GM12878 (cell line): ENCODE results near the gene TLE3. TPM values are rescaled to one million over a fixed set of nuclear protein-coding genes. Genes with fewer than 3 reads are reported as not detected.

Experiments
- ATAC-seq: fragments of 200-7000 bp; cut with Tn5 transposase; 3 replicates; pipeline ENCODE4 v1.9.1; 2020; ENCODE audit warnings: mild to moderate bottlenecking, moderate library complexity
- BruUV-seq: library from RNA; stranded (reverse); fragments of 400-500 nt; replicated peaks from 2 replicates; lab custom pipeline; 2021; lab: Mats Ljungman, UMichigan
- CTCF ChIA-PET: fragments of 300-600 bp; sonication (Branson Sonifier 250); formaldehyde crosslinking; extraction: SDS; loops from one replicate; lab custom pipeline; 2021; ENCODE audit warnings: inconsistent platforms; lab: Yijun Ruan, JAX
- POLR2A ChIA-PET: fragments of 350-600 bp; formaldehyde crosslinking; extraction: SDS; loops from one replicate; lab custom pipeline; 2021; ENCODE audit warnings: inconsistent platforms; lab: Charles Lee
- RAD21 ChIA-PET: fragments of 300-600 bp; sonication (Branson Sonifier 250); formaldehyde crosslinking; loops from one replicate; lab custom pipeline; 2023; ENCODE audit warnings: antibody characterized with exemption; ENCODE audit not compliant: unreplicated experiment; lab: Charles Lee
- SMC1A ChIA-PET: fragments of 300-600 bp; sonication (Branson Sonifier 250); formaldehyde crosslinking; loops from one replicate; lab custom pipeline; 2023; ENCODE audit not compliant: unreplicated experiment, uncharacterized antibody; lab: Charles Lee
- DNase-seq: peaks from one replicate; pipeline ENCODE4 v3.0.0-alpha.2; 2011; ENCODE audit warnings: low read depth, low spot score
- FAIRE-seq: peaks from 3 replicates; lab custom pipeline; 2011; peaks lifted over from hg19 to GRCh38; lab: Jason Lieb, UNC
- H2AFZ ChIP-seq: 2 replicates; pipeline ENCODE4 v1.6.0; 2011; ENCODE audit warnings: low read depth, low read length, control low read depth; ENCODE audit not compliant: control insufficient read depth
- H3K27ac ChIP-seq: 2 replicates; pipeline ENCODE4 v1.5.1; 2011; ENCODE audit warnings: control low read depth; ENCODE audit not compliant: control insufficient read depth, insufficient read depth
- H3K27me3 ChIP-seq, 2 experiments: replicated peaks in 1 of 2; 2 replicates each; pipeline versions ENCODE4 v1.6.0 to v1.6.1; 2011; ENCODE audit warnings: low read length in 1 of 2; ENCODE audit not compliant: control insufficient read depth in 2 of 2, insufficient read depth in 2 of 2
- H3K36me3 ChIP-seq, 2 experiments: 2 replicates each; pipeline ENCODE4 v1.5.1; 2011; ENCODE audit warnings: low read length in 1 of 2; ENCODE audit not compliant: control insufficient read depth in 2 of 2, insufficient read depth in 2 of 2
- H3K4me1 ChIP-seq: 2 replicates; pipeline ENCODE4 v1.6.1; 2011; ENCODE audit warnings: mild to moderate bottlenecking, low read length, moderate library complexity, mixed read lengths; ENCODE audit not compliant: control insufficient read depth, insufficient read depth
- H3K4me2 ChIP-seq: 2 replicates; pipeline ENCODE4 v1.6.0; 2011; ENCODE audit warnings: control low read depth; ENCODE audit not compliant: control insufficient read depth, insufficient read depth
- H3K4me3 ChIP-seq: fragments of 200-600 bp; sonication (generic); 2 replicates; pipeline ENCODE4 v1.5.1; 2016
- H3K79me2 ChIP-seq: 2 replicates; pipeline ENCODE4 v1.6.0; 2011; ENCODE audit warnings: low read length; ENCODE audit not compliant: control insufficient read depth, insufficient read depth
- H3K9ac ChIP-seq: 2 replicates; pipeline ENCODE4 v1.8.0; 2011; ENCODE audit warnings: low read length, control low read depth, mixed read lengths; ENCODE audit not compliant: control insufficient read depth, insufficient read depth
- H3K9me3 ChIP-seq: replicated peaks from 3 replicates; pipeline ENCODE4 v1.5.1; 2011; ENCODE audit warnings: mild to moderate bottlenecking, low read length; ENCODE audit not compliant: control insufficient read depth, insufficient read depth
- H4K20me1 ChIP-seq: 2 replicates; pipeline ENCODE4 v1.6.0; 2011; ENCODE audit not compliant: control insufficient read depth, insufficient read depth
- HCFC1 ChIP-seq: fragments of 150-350 bp; IDR thresholded peaks from 2 replicates; pipeline ENCODE4 v1.6.1; 2014; ENCODE audit warnings: low read length
- KDM1A ChIP-seq: fragments of 200-600 bp; sonication (generic); IDR thresholded peaks from 2 replicates; pipeline ENCODE4 v1.6.1; 2016; ENCODE audit warnings: borderline replicate concordance
- NBN ChIP-seq: fragments of 450-650 bp; IDR thresholded peaks from 2 replicates; pipeline ENCODE4 v1.6.1; 2016
- TCF7 ChIP-seq: IDR thresholded peaks from 2 replicates; pipeline ENCODE4 v1.6.1; 2014; ENCODE audit warnings: antibody characterized with exemption, borderline replicate concordance
- WRNIP1 ChIP-seq: IDR thresholded peaks from 2 replicates; pipeline ENCODE4 v1.6.1; 2011; ENCODE audit warnings: low read depth, low read length, improper control_type of control experiment, borderline replicate concordance
- WGBS: methylation state at CpG from one replicate; pipeline ENCODE4 v1.1.6; 2016; ENCODE audit warnings: low lambda C conversion rate; ENCODE audit not compliant: insufficient replicate concordance, insufficient coverage; ENCODE audit errors: missing lambda C conversion rate; 5-methylcytosine and 5-hydroxymethylcytosine counted together
- in situ Hi-C: fragments of 300-500 bp; cut with MboI; formaldehyde crosslinking; loops from 9 replicates; pipeline ENCODE4 v1.14.3; 2018; ENCODE audit warnings: mixed read lengths
- intact Hi-C: fragments of 100-400 bp; cut with micrococcal nuclease; formaldehyde crosslinking; loops from one replicate; pipeline ENCODE4 v1.14.2; 2022; ENCODE audit not compliant: unreplicated experiment
- polyA plus RNA-seq, 11 experiments: library from polyadenylated mRNA; depleted of rRNA in 4 of 11; unstranded in 6 of 11; stranded (reverse) in 5 of 11; fragments of >200 nt; fragmentation: Nextera tagmentation in 4 of 11; fragmentation: Illumina TruSeq in 1 of 11; extraction: Ambion mirVana in 4 of 11; extraction: Trizol in 1 of 11; gene quantifications; 1 replicate in 1 of 11; 2 replicates in 10 of 11; pipeline versions ENCODE4 v1.2.1 to v1.2.3, GENCODE V29; 2011 to 2016; ENCODE audit warnings: inconsistent platforms in 2 of 11, missing spikeins in 2 of 11, low read depth in 1 of 11
- total RNA-seq, 4 experiments: library from RNA; depleted of rRNA in 3 of 4; stranded (reverse); fragments of >200 nt in 3 of 4; fragmentation: Illumina TruSeq in 1 of 4; extraction: Trizol in 1 of 4; gene quantifications; 2 replicates each; pipeline versions ENCODE4 v1.2.1 to v1.2.3, GENCODE V29; 2013 to 2021
- TF ChIP-seq, protein P1 (sequence below): fragments of 450-650 bp; IDR thresholded peaks from 2 replicates; pipeline ENCODE4 v1.6.1; 2016; ENCODE audit warnings: mild to moderate bottlenecking

The TLE3 gene
- total and polyA plus RNA-seq, 10 of the 15 experiments (the other 5 are each of a cell fraction or from before 2014, with no cell fraction given) = 1.2 to 65.5 (median 9.7) TPM

DNA sequence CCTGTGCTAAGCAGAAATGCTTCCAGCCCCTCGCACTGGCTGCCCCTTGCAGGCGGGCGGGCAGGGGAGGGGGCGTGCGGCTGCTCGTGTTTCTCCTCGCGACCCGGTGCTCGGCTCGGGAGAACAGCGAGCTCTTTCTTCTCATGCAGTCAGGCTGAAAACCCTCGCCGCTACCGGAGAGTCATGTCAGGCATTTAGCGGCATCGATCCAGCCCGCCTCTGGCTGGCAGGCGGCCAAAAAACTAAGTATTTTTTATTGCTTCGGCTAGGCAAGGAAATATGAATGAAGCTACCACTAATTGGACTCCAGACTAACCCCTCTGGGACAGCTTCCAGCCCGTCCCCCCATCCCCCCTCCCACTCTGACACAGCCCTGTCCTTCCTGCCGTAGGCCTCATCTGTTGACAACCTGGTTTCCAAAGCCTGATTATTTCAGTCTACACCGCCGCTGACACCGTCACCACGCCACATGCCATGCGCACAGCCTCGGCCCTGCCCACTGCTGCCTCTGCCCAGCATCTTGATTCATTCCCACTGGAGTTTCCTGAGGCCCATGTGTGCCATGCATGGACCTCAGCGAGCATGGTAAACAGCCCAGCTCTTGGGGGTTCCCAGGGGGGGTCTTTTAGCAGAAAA is 35.3 kb downstream of the TLE3 start:
- H3K36me3 ChIP-seq = peaks cover 43 to 48% of the 10 kb centered on the region in 2 experiments
- H4K20me1 ChIP-seq = no peaks in the 10 kb centered on the region; the same call in 1 of the 2 replicates
- no TSS peak for BruUV-seq
- no peak overlapping the region for H3K4me2 ChIP-seq
- H3K9me3 ChIP-seq = no peaks in the 10 kb centered on the region
- ChIA-PET CTCF (no interaction called here), SMC1A (interaction anchor here (1.6 kb wide), 1 partner anchor 33 kb away, joined by 6 read pairs; no protein-coding TSS in a partner anchor), POLR2A (interaction anchor here (0.6 kb wide), 1 partner anchor 136 kb away, joined by 4 read pairs; no protein-coding TSS in a partner anchor), RAD21 (no interaction called here)
- no peaks in the 10 kb centered on the region for H3K79me2 ChIP-seq
- no peak for FAIRE-seq
- H2AFZ ChIP-seq = no peak overlapping the region
- no peak overlapping the region for H3K4me3 ChIP-seq
- no peak overlapping the region for H3K27ac ChIP-seq
- intact Hi-C loops (no loop called here), in situ Hi-C loops (no loop called here)
- DNase-seq = no peak
- 93% methylated on average over 26 of the region's 29 CpGs for WGBS
- no peaks in the 10 kb centered on the region for H3K27me3 ChIP-seq
- H3K4me1 ChIP-seq = no peaks in the 10 kb centered on the region
- no peak overlapping the region for H3K9ac ChIP-seq
- no peak for TF ChIP-seq KDM1A
- no peak for TF ChIP-seq HCFC1
- TF ChIP-seq TCF7 = no peak
- TF ChIP-seq WRNIP1 = no peak
- TF ChIP-seq, protein P1, sequence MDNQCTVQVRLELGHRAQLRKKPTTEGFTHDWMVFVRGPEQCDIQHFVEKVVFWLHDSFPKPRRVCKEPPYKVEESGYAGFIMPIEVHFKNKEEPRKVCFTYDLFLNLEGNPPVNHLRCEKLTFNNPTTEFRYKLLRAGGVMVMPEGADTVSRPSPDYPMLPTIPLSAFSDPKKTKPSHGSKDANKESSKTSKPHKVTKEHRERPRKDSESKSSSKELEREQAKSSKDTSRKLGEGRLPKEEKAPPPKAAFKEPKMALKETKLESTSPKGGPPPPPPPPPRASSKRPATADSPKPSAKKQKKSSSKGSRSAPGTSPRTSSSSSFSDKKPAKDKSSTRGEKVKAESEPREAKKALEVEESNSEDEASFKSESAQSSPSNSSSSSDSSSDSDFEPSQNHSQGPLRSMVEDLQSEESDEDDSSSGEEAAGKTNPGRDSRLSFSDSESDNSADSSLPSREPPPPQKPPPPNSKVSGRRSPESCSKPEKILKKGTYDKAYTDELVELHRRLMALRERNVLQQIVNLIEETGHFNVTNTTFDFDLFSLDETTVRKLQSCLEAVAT = no peak
- TF ChIP-seq NBN = no peak
- ATAC-seq = no peak
